HepG2 (cell line): ENCODE measurements around the gene RANBP3. TPM values are rescaled to one million over a fixed set of nuclear protein-coding genes. Genes with fewer than 3 reads are reported as not detected.

Source experiments
- ATF7 ChIP-seq, 2 experiments: fragments of 450-650 bp in 1 of 2; sonication (generic) in 1 of 2; formaldehyde crosslinking in 1 of 2; IDR thresholded peaks; 2 replicates each; pipeline versions ENCODE4 v1.4.0 to v1.6.1; 2016 to 2020; ENCODE audit warnings: antibody characterized with exemption in 1 of 2, mild to moderate bottlenecking in 1 of 2, missing genetic modification reagents in 1 of 2
- CHCHD3 ChIP-seq: sonication (generic); formaldehyde crosslinking; IDR thresholded peaks from 2 replicates; pipeline ENCODE4 v1.8.0; 2022; ENCODE audit warnings: mild to moderate bottlenecking, missing genetic modification reagents, moderate library complexity
- ELK4 ChIP-seq: sonication (generic); formaldehyde crosslinking; IDR thresholded peaks from 2 replicates; pipeline ENCODE4 v1.9.0; 2021; ENCODE audit warnings: missing genetic modification reagents, borderline replicate concordance
- HDAC1 ChIP-seq: sonication (generic); formaldehyde crosslinking; IDR thresholded peaks from 2 replicates; pipeline ENCODE4 v1.5.1; 2020; ENCODE audit warnings: mild to moderate bottlenecking, missing genetic modification reagents
- HOXA3 ChIP-seq: sonication (generic); formaldehyde crosslinking; IDR thresholded peaks from 2 replicates; pipeline ENCODE4 v1.5.0; 2020; ENCODE audit warnings: missing genetic modification reagents
- HOXD1 ChIP-seq: sonication (generic); formaldehyde crosslinking; IDR thresholded peaks from 2 replicates; pipeline ENCODE4 v1.5.0; 2020; ENCODE audit warnings: missing genetic modification reagents
- JDP2 ChIP-seq: sonication (generic); formaldehyde crosslinking; IDR thresholded peaks from 2 replicates; pipeline ENCODE4 v1.8.1; 2022; ENCODE audit warnings: missing genetic modification reagents, borderline replicate concordance
- KDM5A ChIP-seq: fragments of 200-600 bp; sonication (generic); IDR thresholded peaks from 2 replicates; pipeline ENCODE4 v1.7.0; 2018; ENCODE audit warnings: antibody characterized with exemption, mild to moderate bottlenecking, low read length, borderline replicate concordance
- MAX ChIP-seq: IDR thresholded peaks from 2 replicates; pipeline ENCODE4 v1.6.1; 2012; ENCODE audit warnings: inconsistent platforms
- MTA1 ChIP-seq: sonication (generic); formaldehyde crosslinking; IDR thresholded peaks from 2 replicates; pipeline ENCODE4 v1.4.0; 2020; ENCODE audit warnings: missing genetic modification reagents, mild to moderate bottlenecking, borderline replicate concordance
- NFKB2 ChIP-seq: sonication (generic); formaldehyde crosslinking; IDR thresholded peaks from 2 replicates; pipeline ENCODE4 v1.4.0; 2020; ENCODE audit warnings: missing genetic modification reagents, borderline replicate concordance
- PCBP1 ChIP-seq: fragments of 200-400 bp; formaldehyde crosslinking; IDR thresholded peaks from 2 replicates; pipeline ENCODE4 v1.6.1; 2017; ENCODE audit warnings: mild to moderate bottlenecking, low read depth, low read length, borderline replicate concordance
- RAD21 ChIP-seq: fragments of 450-650 bp; formaldehyde crosslinking; IDR thresholded peaks from 2 replicates; pipeline ENCODE4 v1.5.0; 2020; ENCODE audit warnings: mild to moderate bottlenecking
- RBFOX2 ChIP-seq: fragments of 200-400 bp; formaldehyde crosslinking; IDR thresholded peaks from 2 replicates; pipeline ENCODE4 v1.6.1; 2017; ENCODE audit warnings: low read depth, mild to moderate bottlenecking, low read length
- RELA ChIP-seq: sonication (generic); formaldehyde crosslinking; IDR thresholded peaks from 2 replicates; pipeline ENCODE4 v1.4.0; 2020; ENCODE audit warnings: missing genetic modification reagents
- U2AF2 ChIP-seq: fragments of 200-400 bp; formaldehyde crosslinking; IDR thresholded peaks from 2 replicates; pipeline ENCODE4 v1.6.1; 2017; ENCODE audit warnings: low read depth, mild to moderate bottlenecking, low read length
- ZBED4 ChIP-seq: sonication (generic); formaldehyde crosslinking; IDR thresholded peaks from 2 replicates; pipeline ENCODE4 v1.4.0; 2020; ENCODE audit warnings: missing genetic modification reagents, borderline replicate concordance
- ZBTB26 ChIP-seq: IDR thresholded peaks from 2 replicates; pipeline ENCODE4 v1.6.1; 2016; ENCODE audit warnings: missing compliant biosample characterization, missing genetic modification reagents, borderline replicate concordance
- ZFP82 ChIP-seq: sonication (generic); formaldehyde crosslinking; IDR thresholded peaks from 2 replicates; pipeline ENCODE4 v1.5.1; 2020; ENCODE audit warnings: mild to moderate bottlenecking, missing genetic modification reagents, borderline replicate concordance
- ZNF597 ChIP-seq: sonication (generic); formaldehyde crosslinking; IDR thresholded peaks from 2 replicates; pipeline ENCODE4 v1.5.0; 2020; ENCODE audit warnings: missing genetic modification reagents
- ZNF747 ChIP-seq: sonication (generic); formaldehyde crosslinking; IDR thresholded peaks from 2 replicates; pipeline ENCODE4 v1.8.1; 2023; ENCODE audit warnings: missing genetic modification reagents, mild to moderate bottlenecking, borderline replicate concordance
- ZNF777 ChIP-seq: sonication (generic); formaldehyde crosslinking; IDR thresholded peaks from 2 replicates; pipeline ENCODE4 v1.4.0; 2020; ENCODE audit warnings: missing genetic modification reagents
- polyA plus RNA-seq, 8 experiments: library from polyadenylated mRNA; depleted of rRNA in 3 of 8; stranded (reverse) in 7 of 8; unstranded in 1 of 8; fragments of >200 nt; fragmentation: Illumina TruSeq in 4 of 8; extraction: Trizol in 4 of 8; gene quantifications; 2 replicates each; pipeline versions ENCODE4 v1.2.1 to v1.2.3, GENCODE V29; 2011 to 2016; ENCODE audit warnings: low read depth in 4 of 8, missing spikeins in 1 of 8, mixed read lengths in 1 of 8; ENCODE audit not compliant: insufficient read depth in 1 of 8
- total RNA-seq, 5 experiments: library from RNA; depleted of rRNA; stranded (reverse); fragments of >200 nt; fragmentation: Illumina TruSeq; extraction: Trizol; gene quantifications; 2 replicates each; pipeline ENCODE4 v1.2.3, GENCODE V29; 2016; ENCODE audit warnings: low read depth in 1 of 5

RANBP3 gene
- total and polyA plus RNA-seq, 2 of the 13 experiments (the other 11 are each of a cell fraction or from before 2014, with no cell fraction given), result 39.5 to 149 TPM

GRCh38 chr19:5904352-5905113, 73.4 kb downstream of the RANBP3 start, which contains the start of gene VMAC (continued):
- TF ChIP-seq ATF7 (IDR thresholded peaks at IDR 0.05) (no peak), ATF7 (CRISPR knock-in tag; IDR thresholded peaks at IDR 0.05) (0 out of 2 replicates have a peak, but pooled peaks have one; percentile 35), MAX (peak; percentile 71; the same call in 1 of the 2 replicates), MTA1 (peak; percentile 72; the same call in 1 of the 2 replicates), U2AF2 (no peak), HOXD1 (CRISPR knock-in tag) (no peak), PCBP1 (no peak), HDAC1 (CRISPR knock-in tag) (peak; percentile 73; the same call in 1 of the 2 replicates), RAD21 (CRISPR knock-in tag) (peak; percentile 71), ZNF597 (CRISPR knock-in tag) (no peak), RBFOX2 (peak; percentile 88), ZNF777 (no peak), ZFP82 (no peak), HOXA3 (CRISPR knock-in tag) (peak; percentile 55), KDM5A (no peak), ZBED4 (peak; percentile 91), ZBTB26 (CRISPR knock-in tag) (no peak; the same call in 1 of the 2 replicates), ELK4 (CRISPR knock-in tag) (no peak), NFKB2 (CRISPR knock-in tag) (no peak; the same call in 1 of the 2 replicates), ZNF747 (CRISPR knock-in tag) (peak; percentile 71; the same call in 1 of the 2 replicates), JDP2 (CRISPR knock-in tag) (no peak), RELA (CRISPR knock-in tag) (0 out of 2 replicates have a peak, but pooled peaks have one; percentile 53), CHCHD3 (0 out of 2 replicates have a peak, but pooled peaks have one; percentile 41)
